Neuron (in vitro differentiated cells): ENCODE data around the gene PWWP3B.
"Not testable (repeated sequence)": the region's sequence is repeated elsewhere in the genome, so short reads cannot be mapped to it uniquely, and the experiment has no call there.

Experiments
- H2AFZ ChIP-seq: one replicate; pipeline ENCODE4 v1.6.1; 2013; ENCODE audit warnings: low read depth, mild to moderate bottlenecking, inconsistent platforms, low read length, moderate library complexity
- H3K27me3 ChIP-seq: one replicate; pipeline ENCODE4 v1.6.1; 2013; ENCODE audit warnings: low read length; ENCODE audit not compliant: insufficient read depth
- H3K36me3 ChIP-seq: one replicate; pipeline ENCODE4 v1.6.1; 2013; ENCODE audit warnings: low read length; ENCODE audit not compliant: insufficient read depth
- H3K4me1 ChIP-seq: one replicate; pipeline ENCODE4 v1.6.1; 2013; ENCODE audit warnings: low read length; ENCODE audit not compliant: insufficient read depth
- H3K4me3 ChIP-seq: 2 replicates; pipeline ENCODE4 v1.5.1; 2013; ENCODE audit warnings: mild to moderate bottlenecking, low read length, moderate library complexity
- H3K9me3 ChIP-seq: one replicate; pipeline ENCODE4 v1.6.1; 2013; ENCODE audit warnings: low read length

PWWP3B gene

DNA sequence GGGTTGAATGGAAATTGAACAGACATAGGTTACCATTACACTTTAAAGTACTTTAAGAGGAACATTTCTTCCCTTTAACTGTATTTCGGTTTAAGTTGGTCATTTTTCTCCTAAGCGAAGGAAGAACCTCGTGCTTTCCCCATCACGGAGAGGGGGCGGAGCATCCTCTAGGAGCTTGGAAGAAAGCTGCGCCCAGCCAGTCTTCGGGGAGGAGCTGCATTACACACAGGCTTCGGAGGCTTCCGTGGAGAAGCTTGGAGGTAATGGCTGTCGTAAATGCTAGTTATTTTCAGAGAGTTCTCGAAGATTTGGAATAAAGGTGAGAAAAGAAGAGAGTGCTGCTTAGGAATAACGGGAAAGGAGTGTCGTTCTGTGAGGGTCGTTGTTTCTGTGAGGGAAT is at the start of gene PWWP3B:
TSS of gene PWWP3B (plus strand) at position 199 of the 400 bp plus-strand sequence. CDS start 37,128 bp downstream, outside the sequence.
- Histone ChIP-seq H3K4me1 (no peaks in the 10 kb centered on the region), H2AFZ (no peak within 1 kb of the TSS), H3K4me3 (peak within 1 kb of the TSS; percentile 12), H3K27me3 (no peaks in the 10 kb centered on the region), H3K9me3 (no peaks in the 10 kb centered on the region), H3K36me3 (no peaks in the 10 kb centered on the region)

GRCh38 chrX:106139048-106139447 is 29.1 kb upstream of the PWWP3B start:
- Histone ChIP-seq H3K4me3 (no peak overlapping the region), H3K4me1 (no peaks in the 10 kb centered on the region), H2AFZ (no peak overlapping the region), H3K9me3 (no peaks in the 10 kb centered on the region), H3K36me3 (no peaks in the 10 kb centered on the region), H3K27me3 (no peaks in the 10 kb centered on the region)

GRCh38 chrX:106144755-106145639 is 23.1 kb upstream of the PWWP3B start:
- no peaks in the 10 kb centered on the region for H3K36me3 ChIP-seq

GRCh38 chrX:106150701-106151100 is 17.4 kb upstream of the PWWP3B start:
- no peaks in the 10 kb centered on the region for H3K9me3 ChIP-seq
- no peaks in the 10 kb centered on the region for H3K27me3 ChIP-seq
- no peak overlapping the region for H3K4me3 ChIP-seq
- no peaks in the 10 kb centered on the region for H3K4me1 ChIP-seq
- no peak overlapping the region for H2AFZ ChIP-seq
- H3K36me3 ChIP-seq, result no peaks in the 10 kb centered on the region

More at GRCh38 chrX:106144755-106145639, 23.1 kb upstream of the PWWP3B start:
- no peaks in the 10 kb centered on the region for H3K9me3 ChIP-seq
- no peaks in the 10 kb centered on the region for H3K27me3 ChIP-seq
- no peak overlapping the region for H2AFZ ChIP-seq
- no peak overlapping the region for H3K4me3 ChIP-seq
- no peaks in the 10 kb centered on the region for H3K4me1 ChIP-seq

DNA sequence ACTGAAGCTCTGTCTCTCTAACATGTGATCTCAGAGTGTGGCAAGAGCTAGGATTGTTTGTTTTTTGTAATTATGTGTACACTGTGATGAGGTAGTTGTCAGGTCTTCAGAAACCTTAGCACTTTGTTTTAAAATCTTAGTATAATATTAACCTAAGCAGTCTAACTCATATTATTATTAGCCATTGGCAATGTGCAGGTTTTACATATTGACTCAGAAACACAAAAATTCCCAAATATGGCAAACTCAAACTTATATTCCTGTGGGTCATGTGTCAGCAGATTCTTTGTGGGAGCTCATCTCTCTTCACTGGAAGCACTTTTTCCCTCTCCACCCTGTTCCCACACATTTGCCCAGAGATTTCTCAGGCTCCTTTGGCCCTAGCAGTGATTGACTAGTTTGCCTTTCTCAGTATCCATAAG is 8.2 kb upstream of the PWWP3B start:
- Histone ChIP-seq H3K4me1 (no peaks in the 10 kb centered on the region), H2AFZ (no peak overlapping the region), H3K36me3 (no peaks in the 10 kb centered on the region), H3K4me3 (no peak overlapping the region), H3K27me3 (no peaks in the 10 kb centered on the region), H3K9me3 (no peaks in the 10 kb centered on the region)

DNA sequence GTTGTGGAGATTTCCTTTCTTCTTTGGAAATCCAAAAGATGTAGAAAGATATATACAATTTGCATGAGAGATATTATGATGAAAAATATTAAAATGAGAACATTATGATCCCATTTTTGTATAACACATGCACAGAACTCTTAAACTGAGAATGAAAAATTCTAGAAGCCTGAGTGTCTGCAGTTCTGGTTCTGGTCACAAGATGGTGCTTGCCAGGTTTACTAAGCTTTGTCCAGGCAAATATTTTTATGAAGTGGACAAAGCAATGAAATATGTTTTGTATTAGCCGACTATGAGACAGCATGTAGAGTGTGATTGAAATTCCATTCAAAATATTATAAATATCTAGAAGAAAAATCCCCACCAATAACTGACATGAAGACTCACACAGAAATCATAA is 2.2 kb downstream of the PWWP3B start:
- H3K36me3 ChIP-seq, result no peaks in the 10 kb centered on the region
- no peaks in the 10 kb centered on the region for H3K9me3 ChIP-seq
- no peak overlapping the region for H3K4me3 ChIP-seq
- H3K27me3 ChIP-seq, result no peaks in the 10 kb centered on the region
- no peak overlapping the region for H2AFZ ChIP-seq
- H3K4me1 ChIP-seq, result no peaks in the 10 kb centered on the region

GRCh38 chrX:106171293-106171820 is 3.3 kb downstream of the PWWP3B start:
- H2AFZ ChIP-seq, result no peak overlapping the region

GRCh38 chrX:106177106-106177981 is 9.2 kb downstream of the PWWP3B start:
- Histone ChIP-seq H3K27me3 (no peaks in the 10 kb centered on the region), H2AFZ (peak overlapping the region; percentile 77), H3K4me1 (no peaks in the 10 kb centered on the region), H3K4me3 (peak overlapping the region; percentile 40), H3K9me3 (no peaks in the 10 kb centered on the region), H3K36me3 (no peaks in the 10 kb centered on the region)

More at GRCh38 chrX:106171293-106171820, 3.3 kb downstream of the PWWP3B start:
- Histone ChIP-seq H3K9me3 (no peaks in the 10 kb centered on the region), H3K4me3 (no peak overlapping the region), H3K27me3 (no peaks in the 10 kb centered on the region), H3K36me3 (no peaks in the 10 kb centered on the region), H3K4me1 (no peaks in the 10 kb centered on the region)

DNA sequence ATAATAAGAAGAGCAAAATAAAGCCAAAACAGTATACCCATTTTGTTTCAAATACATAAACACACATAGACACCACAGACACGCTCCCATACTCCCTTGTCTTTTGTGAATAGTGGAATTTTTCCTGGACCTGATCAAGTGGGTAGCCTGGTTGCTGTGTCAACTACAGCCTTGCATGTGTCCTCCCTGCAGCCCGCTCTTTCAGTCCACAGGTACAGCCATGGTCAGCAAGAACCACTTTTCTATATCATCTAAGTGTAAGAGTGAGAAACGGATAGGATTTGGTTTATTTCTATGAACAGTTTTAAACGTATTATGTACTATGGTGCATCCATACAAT is 9.8 kb downstream of the PWWP3B start:
- no peaks in the 10 kb centered on the region for H3K27me3 ChIP-seq
- no peaks in the 10 kb centered on the region for H3K9me3 ChIP-seq
- peak overlapping the region; percentile 40 for H3K4me3 ChIP-seq
- no peaks in the 10 kb centered on the region for H3K4me1 ChIP-seq
- no peaks in the 10 kb centered on the region for H3K36me3 ChIP-seq
- H2AFZ ChIP-seq, result peak overlapping the region; percentile 77

GRCh38 chrX:106178826-106179225 is 10.7 kb downstream of the PWWP3B start:
- no peaks in the 10 kb centered on the region for H3K27me3 ChIP-seq
- H2AFZ ChIP-seq, result no peak overlapping the region
- H3K36me3 ChIP-seq, result no peaks in the 10 kb centered on the region
- H3K9me3 ChIP-seq, result no peaks in the 10 kb centered on the region
- H3K4me1 ChIP-seq, result no peaks in the 10 kb centered on the region
- H3K4me3 ChIP-seq, result no peak overlapping the region

GRCh38 chrX:106183685-106184084 is 15.6 kb downstream of the PWWP3B start:
- H2AFZ ChIP-seq, H3K27me3 ChIP-seq, H3K4me3 ChIP-seq, H3K4me1 ChIP-seq, H3K9me3 ChIP-seq, H3K36me3 ChIP-seq: not testable (repeated sequence)

DNA sequence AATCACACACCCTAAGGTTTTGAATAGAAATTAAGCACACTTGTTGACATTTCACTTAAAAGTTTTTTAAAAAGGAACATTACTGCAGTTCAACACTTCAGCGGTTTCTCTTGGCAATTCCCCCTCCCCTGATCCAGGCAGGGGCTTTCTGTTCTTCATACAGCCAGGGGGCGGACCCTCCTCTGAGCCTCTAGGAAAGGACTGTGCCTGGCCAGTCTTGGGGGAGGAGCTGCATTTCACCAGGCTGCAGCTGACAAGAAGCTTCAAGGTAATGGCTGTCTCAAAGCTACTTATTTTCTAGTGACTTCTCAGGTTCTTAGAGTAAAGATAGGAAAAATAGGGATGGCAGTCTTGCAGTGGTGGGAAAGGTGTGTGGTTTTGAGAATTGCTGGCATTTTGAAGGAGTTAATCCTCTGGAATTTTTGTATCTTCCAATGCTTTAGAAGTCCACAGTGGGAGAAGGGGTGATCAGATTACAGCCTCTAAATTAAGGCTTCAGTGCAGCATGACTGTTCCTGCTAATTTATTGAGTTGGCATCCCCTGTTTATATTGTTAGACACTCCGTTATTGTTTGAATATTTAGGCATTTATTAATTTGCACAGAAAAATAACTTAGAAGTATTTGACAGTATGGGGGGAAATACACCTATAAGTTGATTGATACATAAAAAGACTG is 33.5 kb downstream of the PWWP3B start:
- Histone ChIP-seq H3K9me3 (no peaks in the 10 kb centered on the region), H3K36me3 (no peaks in the 10 kb centered on the region), H3K4me1 (no peaks in the 10 kb centered on the region), H3K27me3 (no peaks in the 10 kb centered on the region), H2AFZ (no peak overlapping the region), H3K4me3 (no peak overlapping the region)
